NCI-H2227 (cell line): ENCODE measurements around the gene ING3.
"Not testable (repeated sequence)": the region's sequence is repeated elsewhere in the genome, so short reads cannot be mapped to it uniquely, and the experiment has no call there.

Source experiments
- DNase-seq: peaks from one replicate; lab custom pipeline; 2025; ENCODE audit not compliant: unreplicated experiment; lab: John Stamatoyannopoulos, UW

ING3 gene

DNA sequence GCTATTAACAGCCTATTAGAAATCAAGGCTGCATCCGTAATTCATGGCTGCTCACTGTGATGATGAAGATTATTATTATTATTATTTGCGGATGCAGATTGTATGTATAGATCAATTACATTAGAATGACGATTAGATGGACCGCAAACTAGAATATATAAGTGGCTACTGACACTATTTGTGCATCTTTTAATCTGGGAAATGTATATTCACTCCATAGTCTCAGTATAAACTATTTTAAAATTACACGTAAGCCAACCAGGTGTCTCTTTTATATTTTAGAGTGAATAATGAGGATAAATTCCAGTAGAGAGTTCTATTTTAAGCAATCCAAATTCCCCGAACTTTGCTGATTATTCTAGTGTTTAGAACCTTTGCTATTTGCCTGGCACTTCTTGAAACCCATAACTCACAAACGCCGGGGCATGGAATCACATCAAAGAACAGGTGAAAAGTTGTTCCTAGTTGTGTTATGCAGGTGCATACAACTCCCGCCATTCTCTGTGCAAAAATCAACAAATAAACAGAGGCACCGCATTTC lies 509 bp upstream of the ING3 start:
- DNase-seq: no peak

DNA sequence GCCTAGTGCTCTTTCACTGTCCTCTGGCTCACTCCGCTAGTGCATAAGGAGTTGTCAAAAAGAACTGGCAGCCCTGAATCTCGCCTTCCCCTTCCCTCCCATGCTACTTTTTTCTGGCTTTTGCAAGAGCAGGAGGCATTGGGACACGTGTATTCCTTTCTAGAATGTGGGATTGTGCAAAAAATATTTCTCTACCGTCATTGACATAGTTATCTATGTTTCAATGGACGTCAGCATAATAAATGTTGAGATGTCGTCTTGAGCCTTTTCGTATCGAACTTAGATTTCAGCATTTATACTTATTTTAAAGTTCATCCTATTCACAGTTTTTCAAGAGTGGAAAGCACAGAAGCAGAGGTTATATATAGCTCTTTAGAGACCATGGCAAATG lies 727 bp downstream of the ING3 start:
- DNase-seq: no peak

DNA sequence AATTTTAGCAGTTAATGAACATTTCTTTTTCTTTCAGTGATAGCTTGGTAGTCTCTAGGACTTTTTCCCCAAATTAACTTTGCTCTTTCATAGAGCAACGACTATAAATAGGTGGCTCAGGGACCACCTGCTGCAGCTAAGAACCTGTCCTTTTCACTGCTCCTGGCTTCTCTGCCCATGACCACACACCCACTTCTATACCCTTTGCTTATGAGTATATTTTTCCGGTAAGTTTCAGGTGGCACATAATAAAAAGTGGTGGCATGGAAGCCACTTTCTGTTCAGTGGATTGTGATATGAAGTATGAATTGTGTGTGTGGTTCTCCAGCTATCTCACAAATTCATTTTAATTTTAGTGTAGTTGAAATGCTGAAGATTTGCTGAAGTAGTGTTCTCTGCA lies 1.2 kb downstream of the ING3 start:
- DNase-seq: no peak

DNA sequence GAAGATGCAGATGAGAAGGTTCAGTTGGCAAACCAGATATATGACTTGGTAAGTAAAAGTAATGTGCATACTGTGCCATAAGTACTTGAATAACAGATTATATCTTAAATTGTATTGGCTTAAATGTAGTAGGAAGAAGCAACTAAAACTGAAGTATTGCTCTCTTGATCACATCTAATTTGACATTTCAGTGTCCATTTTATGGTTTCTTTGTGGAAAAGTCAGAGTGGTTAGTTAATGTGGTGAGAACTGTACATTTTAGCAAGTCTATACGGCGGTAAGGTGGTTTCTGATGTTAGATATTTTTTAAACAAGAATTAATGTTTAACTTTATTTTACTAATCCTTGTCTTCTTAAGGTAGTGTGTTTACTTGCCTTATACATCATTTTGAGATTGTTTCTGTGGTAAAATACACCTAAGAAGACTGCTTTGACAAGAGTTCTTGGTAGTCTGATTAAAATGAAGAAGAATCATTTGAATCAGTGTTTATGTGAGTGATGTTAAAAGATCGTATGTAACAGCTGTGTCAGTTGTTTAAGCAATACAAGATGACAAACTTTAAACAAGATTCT lies 5.1 kb downstream of the ING3 start:
- no peak for DNase-seq

DNA sequence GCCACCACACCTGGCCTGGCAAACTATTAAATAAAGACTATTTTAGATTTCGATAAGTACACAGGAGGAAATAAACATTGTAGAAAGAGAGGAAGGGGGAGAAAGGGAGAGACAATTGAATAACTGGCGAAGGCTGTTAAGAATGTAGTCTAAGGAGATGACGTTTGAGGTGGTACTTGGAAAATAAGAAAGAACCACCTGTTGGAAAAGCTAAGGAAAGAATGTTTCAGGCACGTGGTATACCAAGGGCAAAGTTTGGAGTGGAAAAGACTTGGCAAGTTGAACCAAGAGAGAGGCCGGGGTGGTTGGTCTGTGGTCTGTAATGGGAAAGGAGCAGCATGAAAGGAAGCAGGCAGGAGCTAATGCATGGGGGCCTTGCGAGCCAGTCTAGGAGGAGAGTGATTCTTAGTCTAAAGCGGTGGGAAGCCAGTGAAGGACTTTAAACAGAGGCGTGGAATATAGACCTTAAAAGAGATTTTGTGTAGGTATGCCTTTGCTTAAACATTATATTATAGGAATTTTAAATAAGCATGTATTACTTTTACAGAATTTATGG lies 9.4 kb downstream of the ING3 start:
- no peak for DNase-seq

DNA sequence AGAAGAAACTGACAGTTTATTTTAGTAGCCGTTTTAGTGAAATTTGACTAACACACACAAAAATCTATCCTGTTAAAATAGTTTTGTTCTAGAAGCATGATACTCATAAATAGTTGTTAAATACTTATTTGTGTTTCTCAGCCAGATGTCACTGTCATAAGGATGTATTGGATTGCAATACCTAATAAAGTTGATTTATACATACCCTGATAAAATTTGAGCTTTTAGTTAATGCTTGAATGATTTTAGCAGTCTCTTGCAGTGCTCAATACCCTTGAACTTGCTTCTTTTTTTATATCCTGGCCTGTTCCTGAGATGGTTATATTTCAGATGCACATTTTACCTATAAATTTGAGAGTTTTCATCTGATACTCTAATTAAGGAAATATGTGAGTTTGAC lies 10.1 kb downstream of the ING3 start:
- no peak for DNase-seq

DNA sequence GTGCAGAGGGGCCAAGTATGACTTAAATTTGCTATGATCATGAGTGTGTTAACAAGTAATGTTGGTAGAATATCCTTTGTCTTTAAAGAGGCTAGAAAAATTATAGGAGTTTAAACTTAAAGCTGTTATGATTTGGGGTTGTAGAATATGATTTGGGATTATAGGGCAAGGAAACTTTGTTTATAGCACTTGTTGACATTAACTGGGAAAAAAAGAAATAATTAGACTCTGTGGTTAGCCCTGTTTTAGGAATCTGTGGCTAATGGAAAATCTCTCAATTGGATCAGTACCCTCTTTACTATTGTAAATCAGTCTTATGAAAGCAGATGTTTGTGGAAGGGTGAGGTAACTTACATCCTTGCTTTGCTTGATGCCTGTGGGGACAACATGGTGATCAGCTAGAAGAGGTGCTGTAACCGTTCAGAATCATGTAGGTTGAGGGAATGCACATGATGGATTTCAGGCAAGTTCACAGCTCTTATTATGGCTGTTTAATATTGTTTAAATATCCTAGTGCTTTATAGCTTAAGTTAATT lies 11.1 kb downstream of the ING3 start:
- no peak for DNase-seq

DNA sequence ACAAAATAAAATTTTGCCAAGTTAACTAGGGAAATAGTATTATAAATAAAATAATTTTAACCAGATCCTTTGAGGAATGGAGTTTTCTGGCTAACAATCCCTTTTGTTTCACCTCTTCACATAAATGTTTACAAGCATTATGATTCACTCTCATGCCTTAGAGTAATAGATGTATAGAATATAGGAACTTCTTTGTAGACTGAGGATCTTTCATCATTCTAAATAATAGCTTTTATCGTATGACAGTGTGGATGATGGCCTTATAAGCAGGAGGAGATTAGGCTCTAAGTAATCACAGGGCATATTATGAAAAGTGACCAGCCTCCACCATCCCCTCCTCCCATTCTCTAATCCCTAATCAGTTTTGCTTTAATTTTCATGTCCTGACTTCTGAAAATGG lies 13.5 kb downstream of the ING3 start:
- no peak for DNase-seq

DNA sequence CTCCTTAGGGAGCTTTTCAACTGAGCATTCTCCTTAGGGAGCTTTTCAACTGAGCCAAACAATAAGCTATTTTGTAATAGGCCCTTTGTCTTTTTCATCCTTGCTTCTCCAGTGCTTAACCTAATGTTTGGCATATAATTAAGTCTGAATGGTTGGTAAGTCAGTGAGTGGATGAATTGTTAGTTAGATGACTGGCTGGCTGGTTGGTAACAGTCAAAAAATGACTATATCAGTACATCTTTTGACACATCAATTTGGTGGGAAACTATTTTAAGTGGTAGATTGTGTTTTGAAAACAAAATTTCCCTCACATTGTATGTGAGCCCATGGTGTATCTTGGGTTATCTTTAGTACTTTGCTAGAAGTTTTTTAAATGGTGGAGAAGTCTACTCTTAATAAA lies 16.4 kb downstream of the ING3 start:
- DNase-seq: no peak

DNA sequence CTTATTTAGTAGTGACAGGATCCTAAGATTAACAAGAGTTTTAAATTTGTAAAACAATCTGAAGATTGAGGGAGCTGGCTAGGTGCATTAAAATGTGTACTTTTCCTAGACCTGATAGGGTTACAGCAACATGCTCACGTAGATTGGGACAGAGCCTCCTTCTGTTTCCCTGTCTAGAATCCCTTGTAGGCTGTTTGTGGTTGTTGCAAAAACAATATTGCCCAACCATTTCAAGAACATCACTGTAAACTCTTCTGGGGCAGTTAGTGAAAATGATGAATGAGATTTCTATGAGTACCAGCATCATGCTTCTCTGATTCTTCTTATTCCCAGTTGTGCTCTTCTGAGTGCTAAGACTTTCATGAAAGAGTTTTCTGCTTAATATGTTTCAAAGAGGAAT lies 23.3 kb downstream of the ING3 start:
- DNase-seq: no peak

DNA sequence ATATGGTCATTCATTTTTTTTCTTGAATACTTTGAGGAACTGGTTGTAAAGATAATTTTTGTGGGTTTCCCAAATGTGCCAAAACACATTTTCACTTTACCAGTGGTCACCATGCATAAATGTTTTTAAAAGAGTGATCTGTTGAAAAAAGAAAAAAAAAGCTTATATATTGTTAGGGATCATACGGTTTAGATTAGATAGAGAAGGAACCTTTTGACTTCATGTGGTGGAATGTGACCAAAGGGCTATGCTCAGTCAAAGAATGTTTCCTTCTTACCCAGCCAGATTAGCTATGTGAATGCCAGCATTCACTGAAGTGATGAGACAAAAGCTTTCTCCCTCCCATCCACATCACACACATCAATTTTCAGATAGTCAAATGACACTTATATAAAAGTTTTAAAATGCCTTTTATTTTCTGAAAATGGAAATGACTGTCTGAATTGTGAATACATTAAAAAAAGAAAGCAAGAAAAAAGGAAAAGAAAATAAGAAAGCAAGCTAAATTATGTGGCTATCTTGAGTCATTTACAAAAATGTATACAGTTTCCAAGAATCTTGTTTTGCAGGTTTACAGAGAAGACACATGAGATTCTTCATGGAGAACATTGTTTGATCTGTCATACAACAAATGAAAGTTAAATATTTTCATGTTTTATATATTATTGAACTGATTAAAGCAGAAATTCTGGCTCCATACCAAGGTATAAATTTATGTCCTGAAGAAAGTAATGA lies 29.4 kb downstream of the ING3 start:
- no peak for DNase-seq

DNA sequence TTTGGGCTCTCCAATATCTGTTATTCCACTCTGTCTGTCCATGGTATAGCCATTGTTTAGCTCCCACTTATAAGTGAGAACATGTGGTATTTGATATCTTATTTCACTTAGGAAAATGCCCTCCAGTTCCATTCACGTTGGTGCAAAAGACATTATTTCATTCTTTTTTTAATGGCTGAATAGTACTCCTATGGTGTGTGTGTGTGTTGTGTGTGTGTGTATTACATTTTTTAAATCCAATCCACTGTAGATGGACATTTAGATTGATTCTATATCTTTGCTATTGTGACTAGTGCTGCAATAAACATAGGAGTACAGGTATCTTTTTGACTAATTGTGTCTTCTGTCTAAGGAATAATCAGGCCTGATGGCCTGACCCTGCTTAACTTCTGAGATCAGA lies 30.5 kb downstream of the ING3 start:
- DNase-seq: no peak

DNA sequence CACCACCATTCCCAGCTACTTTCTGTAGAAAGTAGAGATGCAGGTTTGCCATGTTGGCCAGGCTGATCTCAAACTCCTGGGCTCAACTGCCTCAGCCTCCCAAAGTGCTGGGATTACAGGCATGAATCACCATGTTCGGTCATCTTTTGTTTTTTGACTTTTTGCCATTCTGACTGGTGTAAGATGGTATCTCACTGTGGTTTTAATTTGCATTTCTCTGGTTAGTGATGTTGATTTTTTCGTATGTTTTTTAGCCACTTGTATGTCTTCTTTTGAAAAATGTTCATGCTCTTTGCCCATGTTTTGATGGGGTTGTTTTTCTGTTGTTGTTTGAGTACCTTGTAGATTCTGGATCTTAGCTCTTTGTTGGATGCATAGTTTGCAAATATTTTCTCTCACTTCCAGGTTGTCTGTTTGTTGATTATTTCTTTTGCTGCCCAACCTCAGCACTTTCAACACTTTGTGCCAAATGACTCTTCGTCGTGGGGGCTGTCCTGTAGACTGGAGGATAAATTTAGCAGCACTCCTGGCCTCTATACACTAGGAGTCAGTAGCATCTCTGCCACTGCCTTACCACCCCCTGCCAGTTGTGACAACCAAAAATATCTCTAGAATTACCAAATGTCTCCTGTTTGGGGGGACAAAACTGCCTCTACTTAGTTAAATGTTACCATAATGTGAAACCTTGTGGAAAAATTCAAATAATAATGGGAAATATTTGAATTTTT lies 31.5 kb downstream of the ING3 start:
- no peak for DNase-seq

DNA sequence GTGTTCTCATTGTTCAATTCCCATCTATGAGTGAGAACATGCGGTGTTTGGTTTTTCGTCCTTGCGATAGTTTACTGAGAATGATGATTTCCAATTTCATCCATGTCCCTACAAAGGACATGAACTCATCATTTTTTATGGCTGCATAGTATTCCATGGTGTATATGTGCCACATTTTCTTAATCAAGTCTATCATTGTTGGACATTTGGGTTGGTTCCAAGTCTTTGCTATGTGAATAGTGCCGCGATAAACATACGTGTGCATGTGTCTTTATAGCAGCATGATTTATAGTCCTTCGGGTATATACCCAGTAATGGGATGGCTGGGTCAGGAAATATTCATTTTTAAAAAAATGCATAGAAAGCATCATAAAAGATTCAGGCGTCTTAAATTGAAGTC lies 33.0 kb downstream of the ING3 start:
- DNase-seq: not testable (repeated sequence)

DNA sequence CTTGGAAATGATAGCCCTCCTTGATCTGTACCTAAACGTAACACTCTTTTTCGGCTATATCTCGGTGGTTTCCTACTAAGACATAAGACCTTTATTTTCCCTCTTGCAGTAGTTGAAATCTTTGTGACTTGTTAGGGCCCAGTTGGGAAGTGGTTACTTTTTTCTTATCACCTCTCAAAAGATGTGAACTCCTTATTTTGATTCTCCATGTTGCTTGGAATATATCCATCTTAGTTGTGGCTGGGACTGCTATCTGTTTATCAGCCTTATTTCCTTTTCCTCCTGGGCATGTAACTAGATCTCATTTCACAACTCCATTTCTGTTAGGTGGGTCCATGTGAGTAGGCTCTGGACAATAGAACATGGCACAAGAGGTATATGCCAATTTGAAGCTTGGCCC lies 33.8 kb downstream of the ING3 start:
- DNase-seq: no peak

DNA sequence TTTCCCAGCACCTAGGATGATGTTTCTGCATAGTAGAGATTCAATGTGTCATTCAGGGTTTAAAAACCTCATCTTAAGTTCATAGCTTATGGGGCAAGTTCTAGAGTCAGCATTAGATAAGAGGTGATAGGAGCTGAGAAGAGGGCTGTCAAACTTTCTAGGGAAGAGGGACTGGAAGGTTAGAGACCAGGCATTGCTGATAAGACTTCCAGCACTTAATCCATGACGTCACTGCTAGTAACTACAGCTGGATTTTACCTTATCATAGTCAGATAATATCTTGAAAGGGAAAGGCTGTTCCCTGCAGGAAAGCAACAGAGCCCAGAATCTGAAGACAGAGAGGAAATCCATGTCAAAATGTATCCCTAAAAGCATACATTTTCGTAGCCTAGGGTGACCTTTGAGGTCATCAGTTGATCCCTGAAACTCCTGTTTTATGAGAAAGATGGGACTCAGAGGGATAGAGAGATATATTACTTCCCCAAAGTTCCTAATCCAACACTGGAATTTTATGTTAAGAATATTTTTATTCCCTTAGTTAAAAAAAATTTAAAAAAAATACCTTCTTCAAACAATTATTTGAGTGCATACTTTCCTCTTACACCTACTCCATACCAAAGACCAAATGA lies 34.7 kb downstream of the ING3 start:
- no peak for DNase-seq

DNA sequence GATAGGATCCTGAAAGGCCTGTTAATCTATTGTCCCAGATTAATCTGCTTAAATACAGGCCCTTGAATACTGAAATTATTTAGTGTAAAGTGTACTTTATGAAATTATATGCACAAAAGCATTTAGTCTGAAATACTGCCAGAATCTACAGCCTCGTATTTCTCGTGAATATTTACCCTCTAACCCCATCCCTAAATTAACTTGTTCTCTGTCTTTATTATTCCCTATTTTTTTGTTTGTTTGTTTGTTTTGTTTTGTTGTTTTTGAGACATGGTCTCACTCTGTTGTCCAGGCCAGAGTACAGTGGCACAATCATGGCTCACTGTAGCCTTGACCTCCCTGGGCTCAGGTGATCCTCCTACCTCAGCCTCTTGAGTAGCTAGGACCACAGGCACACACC lies 35.3 kb downstream of the ING3 start:
- no peak for DNase-seq

DNA sequence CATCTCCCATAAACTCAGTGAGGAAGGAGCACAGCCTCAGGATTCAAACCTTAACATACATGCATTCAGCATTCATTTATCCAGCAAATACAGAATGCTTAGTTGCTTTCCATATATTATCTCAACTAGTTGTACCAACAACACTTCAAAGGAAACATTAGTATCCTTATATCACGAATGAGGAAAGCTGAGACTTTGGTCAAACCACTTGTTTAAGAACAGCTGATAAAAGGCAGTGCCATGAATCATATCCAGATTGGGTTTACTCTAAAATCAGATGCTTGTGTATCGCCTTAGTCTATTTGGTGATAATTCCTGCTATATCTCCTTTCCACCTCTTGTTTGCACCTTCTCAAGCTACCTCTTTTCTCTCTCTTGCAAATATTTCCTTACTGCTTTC lies 36.1 kb downstream of the ING3 start:
- no peak for DNase-seq

DNA sequence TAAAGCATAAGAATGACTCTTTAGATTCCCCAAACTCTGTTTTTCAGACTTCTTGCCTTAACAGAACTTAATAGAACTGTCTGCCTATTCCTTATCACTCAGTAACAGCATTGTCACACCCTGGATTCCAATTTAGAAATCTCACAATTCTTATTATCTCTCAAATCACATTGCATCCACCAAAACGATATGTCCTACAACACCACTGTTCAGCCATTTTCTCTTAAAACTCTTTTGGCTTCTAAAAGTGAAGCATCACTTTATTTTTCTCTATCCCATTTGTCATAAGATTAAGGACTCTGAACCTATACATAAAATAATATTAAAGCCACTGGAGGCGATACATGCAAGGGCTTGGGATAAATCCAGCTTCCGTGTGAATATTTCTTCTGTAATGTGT lies 36.7 kb downstream of the ING3 start:
- DNase-seq: no peak

DNA sequence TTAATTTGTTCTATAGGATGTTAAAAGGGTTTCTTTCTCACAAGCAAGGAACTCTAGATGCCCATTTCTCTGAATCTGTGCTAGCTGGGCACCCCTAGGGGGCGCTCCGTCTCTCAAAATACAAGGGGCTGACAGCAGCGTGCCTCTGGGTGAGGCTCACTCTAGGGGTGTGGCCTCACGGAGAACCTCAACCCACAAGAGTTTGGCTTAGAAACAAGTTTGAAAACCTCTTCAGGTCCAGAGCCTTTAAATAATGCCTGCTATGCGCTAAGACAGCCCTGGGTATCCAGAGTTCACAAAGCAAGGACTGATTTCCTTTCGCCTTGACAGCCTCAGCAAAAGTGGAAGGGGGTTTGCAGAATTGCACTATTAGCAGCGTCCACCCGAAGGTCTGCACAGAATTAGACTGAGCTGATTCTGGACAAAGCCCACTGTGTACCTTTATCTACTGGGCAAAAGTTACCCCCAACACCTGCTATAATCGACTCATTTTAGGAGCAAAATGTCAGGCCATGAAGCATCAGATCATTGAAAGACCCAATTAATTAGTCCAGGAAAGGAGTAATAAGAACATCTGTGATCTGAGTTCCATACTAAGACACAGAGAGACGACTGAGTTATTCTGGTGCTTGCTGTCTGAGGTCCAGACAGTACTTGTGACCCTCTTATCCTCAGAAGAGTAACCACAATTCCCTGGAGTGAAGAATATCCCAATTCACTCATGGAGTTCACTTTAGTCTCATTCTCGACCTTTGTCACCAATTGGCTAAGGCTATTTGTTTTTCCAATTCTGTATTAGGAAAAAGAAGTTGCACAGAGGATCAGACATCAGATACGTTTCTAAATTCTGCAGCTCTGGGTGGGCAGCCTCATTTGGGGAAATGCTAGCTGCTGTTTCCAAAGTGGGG lies 37.4 kb downstream of the ING3 start:
- peak; percentile 89 for DNase-seq
